A673 (cell line): ENCODE measurements around the gene PARVB. TPM values are rescaled to one million over a fixed set of nuclear protein-coding genes. Genes with fewer than 3 reads are reported as not detected.

ENCODE experiments used
- BruUV-seq: library from RNA; stranded (reverse); fragments of 400-500 nt; replicated peaks from 2 replicates; lab custom pipeline; 2021; lab: Mats Ljungman, UMichigan
- CTCF ChIA-PET: fragments of 300-600 bp; sonication (Branson Sonifier 250); formaldehyde crosslinking; loops from one replicate; lab custom pipeline; 2022; ENCODE audit warnings: antibody characterized with exemption; lab: Charles Lee
- POLR2A ChIA-PET: fragments of 300-600 bp; sonication (Branson Sonifier 250); formaldehyde crosslinking; loops from one replicate; lab custom pipeline; 2022; ENCODE audit warnings: antibody characterized with exemption; ENCODE audit not compliant: low non-redundant PET; lab: Charles Lee
- DNase-seq: peaks from one replicate; pipeline ENCODE4 v3.0.0-alpha.2; 2015; ENCODE audit warnings: low spot score
- H3K27ac ChIP-seq: fragments of 200-600 bp; sonication (generic); 2 replicates; pipeline ENCODE4 v1.5.1; 2016; ENCODE audit warnings: mixed run types, low read depth, mild to moderate bottlenecking, mixed read lengths, antibody characterized with exemption, low read length; ENCODE audit not compliant: poor library complexity, severe bottlenecking
- H3K27me3 ChIP-seq: fragments of 200-600 bp; sonication (generic); replicated peaks from 2 replicates; pipeline ENCODE4 v1.6.1; 2017; ENCODE audit warnings: mixed run types, low read depth, mild to moderate bottlenecking, mixed read lengths, antibody characterized with exemption, low read length; ENCODE audit not compliant: insufficient read depth, poor library complexity
- H3K36me3 ChIP-seq: fragments of 200-600 bp; sonication (generic); 2 replicates; pipeline ENCODE4 v1.6.1; 2016; ENCODE audit warnings: mixed run types, mild to moderate bottlenecking, mixed read lengths, antibody characterized with exemption, low read length; ENCODE audit not compliant: insufficient read depth, poor library complexity, severe bottlenecking
- H3K4me1 ChIP-seq: fragments of 200-600 bp; sonication (generic); 2 replicates; pipeline ENCODE4 v1.6.1; 2017; ENCODE audit warnings: mixed run types, mild to moderate bottlenecking, mixed read lengths, antibody characterized with exemption, low read length; ENCODE audit not compliant: insufficient read depth, poor library complexity, severe bottlenecking
- H3K4me3 ChIP-seq: fragments of 200-600 bp; sonication (generic); 2 replicates; pipeline ENCODE4 v1.5.1; 2016; ENCODE audit warnings: low read depth, mixed run types, mild to moderate bottlenecking, mixed read lengths, low read length; ENCODE audit not compliant: poor library complexity, severe bottlenecking
- H3K9me3 ChIP-seq: fragments of 200-600 bp; sonication (generic); 2 replicates; pipeline ENCODE4 v1.6.1; 2016; ENCODE audit warnings: mixed run types, low read depth, mild to moderate bottlenecking, mixed read lengths, antibody characterized with exemption, low read length; ENCODE audit not compliant: poor library complexity, severe bottlenecking
- EZH2 ChIP-seq: fragments of 200-600 bp; sonication (generic); IDR thresholded peaks from 2 replicates; pipeline ENCODE4 v1.6.1; 2017; ENCODE audit warnings: borderline replicate concordance, low read depth, mild to moderate bottlenecking, mixed read lengths, antibody characterized with exemption, low read length; ENCODE audit not compliant: poor library complexity, severe bottlenecking
- intact Hi-C: fragments of 100-400 bp; cut with micrococcal nuclease; formaldehyde crosslinking; loops from one replicate; pipeline ENCODE4 v1.10.0; 2022; ENCODE audit not compliant: unreplicated experiment
- total RNA-seq: library from RNA; stranded (reverse); gene quantifications from 2 replicates; pipeline ENCODE4 v1.2.3, GENCODE V29; 2021
- TF ChIP-seq, protein P1 (sequence below): fragments of 300-800, 200-600 bp; sonication (generic); conservative IDR thresholded peaks from 2 replicates; pipeline ENCODE4 v1.5.1; 2017; ENCODE audit warnings: low read depth, mild to moderate bottlenecking, antibody characterized with exemption, low read length, moderate library complexity, mixed read lengths

The PARVB gene
- total RNA-seq, 1 experiment from 2014 or later = 18.3 TPM

DNA sequence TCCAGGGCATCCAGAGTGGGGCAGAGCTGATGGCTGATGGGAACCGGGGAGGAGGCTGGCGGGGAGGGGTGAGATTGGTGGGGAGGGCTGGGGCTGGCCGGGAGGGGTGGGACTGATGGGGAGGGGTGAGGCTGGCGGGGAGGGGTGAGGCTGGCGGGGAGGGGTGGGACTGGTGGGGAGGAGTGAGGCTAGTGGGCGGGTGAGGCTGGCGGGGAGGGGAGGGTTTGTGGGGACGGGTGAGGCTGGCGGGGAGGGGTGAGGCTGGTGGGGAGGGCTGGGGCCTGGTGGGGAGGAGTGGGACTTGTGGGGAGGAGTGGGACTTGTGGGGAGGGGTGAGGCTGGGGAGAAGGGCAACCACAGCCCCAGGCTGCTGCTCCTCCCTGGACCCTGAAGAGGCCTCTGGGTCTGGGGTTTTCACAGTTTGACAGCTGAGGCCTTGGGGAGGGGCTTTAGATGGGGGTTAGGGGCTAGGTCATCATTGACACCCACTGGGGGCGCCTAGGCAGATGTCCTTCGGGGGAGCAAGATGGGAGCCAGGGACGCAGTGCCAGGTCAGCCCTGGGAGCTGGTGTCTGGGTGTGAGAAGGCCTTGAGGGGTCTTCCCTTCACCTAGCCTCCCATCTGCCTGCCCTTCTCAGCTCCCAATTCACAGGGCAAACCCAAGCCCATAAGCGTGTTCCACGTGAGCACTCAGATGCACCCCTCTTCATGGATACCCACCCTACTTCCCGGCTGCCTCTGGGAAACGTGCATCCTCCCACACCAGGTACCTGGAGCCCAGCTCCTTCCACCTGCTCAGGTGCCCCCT is 183.3 kb downstream of the PARVB start:
- Histone ChIP-seq H3K36me3 (no peaks in the 10 kb centered on the region), H3K4me1 (no peaks in the 10 kb centered on the region), H3K9me3 (no peaks in the 10 kb centered on the region), H3K27me3 (no peaks in the 10 kb centered on the region), H3K27ac (no peak overlapping the region), H3K4me3 (no peak overlapping the region)
- BruUV-seq = no TSS peak
- ChIA-PET POLR2A (no interaction called here), CTCF (no interaction called here)
- TF ChIP-seq, protein P1, sequence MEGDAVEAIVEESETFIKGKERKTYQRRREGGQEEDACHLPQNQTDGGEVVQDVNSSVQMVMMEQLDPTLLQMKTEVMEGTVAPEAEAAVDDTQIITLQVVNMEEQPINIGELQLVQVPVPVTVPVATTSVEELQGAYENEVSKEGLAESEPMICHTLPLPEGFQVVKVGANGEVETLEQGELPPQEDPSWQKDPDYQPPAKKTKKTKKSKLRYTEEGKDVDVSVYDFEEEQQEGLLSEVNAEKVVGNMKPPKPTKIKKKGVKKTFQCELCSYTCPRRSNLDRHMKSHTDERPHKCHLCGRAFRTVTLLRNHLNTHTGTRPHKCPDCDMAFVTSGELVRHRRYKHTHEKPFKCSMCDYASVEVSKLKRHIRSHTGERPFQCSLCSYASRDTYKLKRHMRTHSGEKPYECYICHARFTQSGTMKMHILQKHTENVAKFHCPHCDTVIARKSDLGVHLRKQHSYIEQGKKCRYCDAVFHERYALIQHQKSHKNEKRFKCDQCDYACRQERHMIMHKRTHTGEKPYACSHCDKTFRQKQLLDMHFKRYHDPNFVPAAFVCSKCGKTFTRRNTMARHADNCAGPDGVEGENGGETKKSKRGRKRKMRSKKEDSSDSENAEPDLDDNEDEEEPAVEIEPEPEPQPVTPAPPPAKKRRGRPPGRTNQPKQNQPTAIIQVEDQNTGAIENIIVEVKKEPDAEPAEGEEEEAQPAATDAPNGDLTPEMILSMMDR = no peak
- TF ChIP-seq EZH2 = no peak
- DNase-seq = no peak
- intact Hi-C loops = no loop called here

DNA sequence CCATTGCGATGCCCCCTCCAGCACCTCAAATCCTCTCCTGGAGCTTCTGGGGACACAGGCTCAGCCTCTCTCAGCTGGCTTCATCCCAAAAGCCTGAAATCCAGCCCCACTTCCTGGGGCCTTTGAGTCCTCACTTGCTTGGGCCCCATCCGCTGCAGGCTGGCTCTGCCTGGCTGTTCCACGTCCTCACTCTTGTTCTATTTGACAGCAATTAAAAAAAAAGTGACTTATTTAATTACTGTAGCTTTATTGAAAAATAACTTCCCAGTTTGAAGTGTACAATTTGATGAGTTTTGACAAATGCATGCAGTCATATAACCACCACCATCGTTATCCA is 183.8 kb downstream of the PARVB start:
- TF ChIP-seq, protein P1 = no peak
- TF ChIP-seq EZH2 = no peak
- ChIA-PET CTCF (no interaction called here), POLR2A (no interaction called here)
- no peaks in the 10 kb centered on the region for H3K9me3 ChIP-seq
- H3K27me3 ChIP-seq = no peaks in the 10 kb centered on the region
- no TSS peak for BruUV-seq
- intact Hi-C loops = no loop called here
- no peak overlapping the region for H3K4me3 ChIP-seq
- H3K4me1 ChIP-seq = no peaks in the 10 kb centered on the region
- no peak overlapping the region for H3K27ac ChIP-seq
- H3K36me3 ChIP-seq = no peaks in the 10 kb centered on the region
- DNase-seq = no peak

DNA sequence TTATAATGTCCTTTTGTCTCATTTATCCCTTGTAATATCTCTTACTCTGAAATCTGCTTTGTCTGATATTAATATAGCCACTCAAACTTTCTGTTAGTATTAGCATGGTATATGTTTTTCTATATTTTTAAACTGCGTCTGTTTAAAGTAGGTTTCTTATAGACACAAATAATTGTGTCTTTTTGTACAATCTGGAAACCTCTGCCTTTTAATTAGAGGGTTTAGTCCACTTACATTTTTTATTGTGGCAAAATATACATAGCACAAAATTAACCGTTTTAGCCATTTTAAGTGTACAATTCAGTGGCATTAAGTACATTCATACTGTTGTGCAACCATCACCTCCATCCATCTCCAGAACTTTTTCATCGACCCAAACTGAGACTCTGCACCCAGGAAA is 185.2 kb downstream of the PARVB start:
- H3K27ac ChIP-seq = no peak overlapping the region
- H3K4me1 ChIP-seq = no peaks in the 10 kb centered on the region
- CTCF ChIA-PET = no interaction called here
- H3K4me3 ChIP-seq = no peak overlapping the region
- no peaks in the 10 kb centered on the region for H3K9me3 ChIP-seq
- intact Hi-C loops = no loop called here
- TF ChIP-seq, protein P1 = no peak
- no peak for TF ChIP-seq EZH2
- no peaks in the 10 kb centered on the region for H3K36me3 ChIP-seq
- H3K27me3 ChIP-seq = no peaks in the 10 kb centered on the region
- no peak for DNase-seq
- POLR2A ChIA-PET = no interaction called here
- BruUV-seq = no TSS peak
